Eye (tissue), 1 donor: ENCODE measurements around the gene OPALIN.

Source experiments
- DNase-seq: peaks from one replicate; pipeline ENCODE4 v3.0.0-alpha.2; 2015

Gene OPALIN

GRCh38 chr10:96358851-96359540 lies at the start of gene OPALIN:
Gene OPALIN, minus strand, starts transcription at chr10:96359002. Its CDS starts 106 bp downstream, at chr10:96358896.
- DNase-seq: no peak

- DNase-seq: no peak
These were observed 49.4 kb upstream of the OPALIN start for GRCh38 chr10:96408201-96408600.

- no peak for DNase-seq
These were observed 48.8 kb upstream of the OPALIN start for GRCh38 chr10:96407560-96408069.

- DNase-seq: no peak
These were observed 47.3 kb upstream of the OPALIN start for GRCh38 chr10:96406091-96406490.

GRCh38 chr10:96402417-96403305 lies 43.9 kb upstream of the OPALIN start:
- DNase-seq: no peak

GRCh38 chr10:96401036-96401435 lies 42.2 kb upstream of the OPALIN start:
- DNase-seq: no peak

GRCh38 chr10:96400465-96400864 lies 41.7 kb upstream of the OPALIN start:
- no peak for DNase-seq

- DNase-seq: no peak
These were observed 39.1 kb upstream of the OPALIN start for GRCh38 chr10:96397902-96398301.

- peak; percentile 89 for DNase-seq
These were observed 37.4 kb upstream of the OPALIN start for GRCh38 chr10:96395931-96396877.

- no peak for DNase-seq
These were observed 31.7 kb upstream of the OPALIN start for GRCh38 chr10:96390460-96390864.

- no peak for DNase-seq
These were observed 31.0 kb upstream of the OPALIN start for GRCh38 chr10:96389785-96390184.

GRCh38 chr10:96387601-96388000 lies 28.8 kb upstream of the OPALIN start:
- no peak for DNase-seq

- no peak for DNase-seq
These were observed 28.4 kb upstream of the OPALIN start for GRCh38 chr10:96387161-96387560.

GRCh38 chr10:96384506-96384905 lies 25.7 kb upstream of the OPALIN start:
- no peak for DNase-seq

GRCh38 chr10:96380821-96381220 lies 22.0 kb upstream of the OPALIN start:
- no peak for DNase-seq

- no peak for DNase-seq
These were observed 21.0 kb upstream of the OPALIN start for GRCh38 chr10:96379758-96380157.

GRCh38 chr10:96378741-96379140 lies 19.9 kb upstream of the OPALIN start:
- DNase-seq: no peak

GRCh38 chr10:96377816-96378294 lies 19.1 kb upstream of the OPALIN start:
- DNase-seq: no peak

GRCh38 chr10:96376483-96376882 lies 17.7 kb upstream of the OPALIN start:
- DNase-seq: no peak

GRCh38 chr10:96374985-96375830 lies 16.4 kb upstream of the OPALIN start:
- peak; percentile 97 for DNase-seq

- DNase-seq: peak; percentile 21
These were observed 15.8 kb upstream of the OPALIN start for GRCh38 chr10:96374639-96374984.

- no peak for DNase-seq
These were observed 15.2 kb upstream of the OPALIN start for GRCh38 chr10:96374004-96374403.
